Endothelial cell of umbilical vein (primary cell): ENCODE measurements around the gene PRRC2C. TPM values are rescaled to one million over a fixed set of nuclear protein-coding genes. Genes with fewer than 3 reads are reported as not detected.

Experiments used
- BruUV-seq: library from RNA; stranded (reverse); fragments of 400-500 nt; replicated peaks from 2 replicates; lab custom pipeline; 2021; lab: Mats Ljungman, UMichigan
- CTCF ChIA-PET: fragments of 300-600, 350-600 bp; sonication (Branson Sonifier 250); formaldehyde crosslinking; loops from one replicate; lab custom pipeline; 2021; ENCODE audit warnings: antibody characterized with exemption, inconsistent platforms; lab: Charles Lee
- POLR2A ChIA-PET: fragments of 300-600, 350-600 bp; sonication (Branson Sonifier 250); formaldehyde crosslinking; loops from one replicate; lab custom pipeline; 2021; ENCODE audit warnings: antibody characterized with exemption, inconsistent platforms; lab: Charles Lee
- DNase-seq: peaks from one replicate; pipeline ENCODE4 v3.0.0-alpha.2; 2011; ENCODE audit warnings: low read depth, low spot score
- FAIRE-seq: peaks from 2 replicates; lab custom pipeline; 2011; peaks lifted over from hg19 to GRCh38; lab: Jason Lieb, UNC
- H2AFZ ChIP-seq: 2 replicates; pipeline ENCODE4 v1.6.0; 2012; ENCODE audit warnings: low read depth, low read length, control low read depth, inconsistent platforms
- H3K27ac ChIP-seq: 2 replicates; pipeline ENCODE4 v1.5.1; 2011; ENCODE audit warnings: low read depth, mild to moderate bottlenecking, control low read depth, low read length, moderate library complexity; ENCODE audit not compliant: insufficient read depth
- H3K27me3 ChIP-seq, 2 experiments: 2 replicates each; pipeline versions ENCODE4 v1.6.0 to v1.6.1; 2011; ENCODE audit warnings: low read length in 2 of 2, mixed read lengths in 1 of 2; ENCODE audit not compliant: control insufficient read depth in 2 of 2, insufficient read depth in 2 of 2
- H3K36me3 ChIP-seq, 2 experiments: 2 replicates in 1 of 2; 3 replicates in 1 of 2; pipeline ENCODE4 v1.5.1; 2011; ENCODE audit warnings: low read length in 2 of 2, mild to moderate bottlenecking in 1 of 2, moderate library complexity in 1 of 2; ENCODE audit not compliant: control insufficient read depth in 2 of 2, insufficient read depth in 2 of 2; ENCODE audit errors: extremely low read depth in 1 of 2
- H3K4me1 ChIP-seq: 3 replicates; pipeline ENCODE4 v1.5.1; 2011; ENCODE audit warnings: mild to moderate bottlenecking, low read length; ENCODE audit not compliant: control insufficient read depth, insufficient read depth; ENCODE audit errors: extremely low read depth
- H3K4me2 ChIP-seq: 2 replicates; pipeline ENCODE4 v1.6.1; 2011; ENCODE audit warnings: low read length, control low read depth, mixed read lengths; ENCODE audit not compliant: insufficient read depth
- H3K4me3 ChIP-seq, 3 experiments: fragments of 200-600 bp in 1 of 3; sonication (generic), shearing (Covaris generic) in 1 of 3; replicated peaks in 1 of 3; 2 replicates each; pipeline ENCODE4 v1.5.1; 2011 to 2016; ENCODE audit warnings: control low read depth in 3 of 3, low read length in 3 of 3, mild to moderate bottlenecking in 2 of 3, inconsistent platforms in 1 of 3, low read depth in 1 of 3, moderate library complexity in 1 of 3; ENCODE audit not compliant: insufficient read depth in 1 of 3
- H3K79me2 ChIP-seq: 2 replicates; pipeline ENCODE4 v1.6.0; 2012; ENCODE audit warnings: low read length, inconsistent platforms; ENCODE audit not compliant: control insufficient read depth, insufficient read depth
- H3K9ac ChIP-seq: replicated peaks from 2 replicates; pipeline ENCODE3; 2011; ENCODE audit warnings: low read length, control low read depth; ENCODE audit not compliant: insufficient read depth; ENCODE audit errors: extremely low read depth
- H3K9me1 ChIP-seq: replicated peaks from 3 replicates; pipeline ENCODE4 v1.6.0; 2011; ENCODE audit warnings: mild to moderate bottlenecking, low read length; ENCODE audit not compliant: control insufficient read depth, insufficient read depth; ENCODE audit errors: extremely low read depth
- H3K9me3 ChIP-seq: replicated peaks from 2 replicates; pipeline ENCODE4 v1.5.1; 2012; ENCODE audit warnings: low read length, inconsistent platforms; ENCODE audit not compliant: control insufficient read depth, insufficient read depth
- H4K20me1 ChIP-seq: replicated peaks from 2 replicates; pipeline ENCODE3; 2011; ENCODE audit warnings: mild to moderate bottlenecking, low read length; ENCODE audit not compliant: control insufficient read depth, insufficient read depth; ENCODE audit errors: extremely low read depth
- CTCF ChIP-seq, 2 donors: IDR thresholded peaks; 1 replicate in 1 of 2; 2 replicates in 1 of 2; pipeline ENCODE4 v1.5.1; 2011; ENCODE audit warnings: low read length in 2 of 2, mild to moderate bottlenecking in 2 of 2, moderate library complexity in 2 of 2, control low read depth in 1 of 2, inconsistent platforms in 1 of 2, low read depth in 1 of 2; ENCODE audit not compliant: insufficient read depth in 1 of 2; ENCODE audit errors: extremely low read depth in 1 of 2
- EZH2 ChIP-seq: IDR thresholded peaks from 2 replicates; pipeline ENCODE4 v1.6.1; 2012; ENCODE audit warnings: borderline replicate concordance, low read depth, mild to moderate bottlenecking, moderate library complexity, low read length, inconsistent platforms; ENCODE audit not compliant: severe bottlenecking
- FOS ChIP-seq: IDR thresholded peaks from 2 replicates; pipeline ENCODE4 v1.6.1; 2011; ENCODE audit warnings: mild to moderate bottlenecking, low read length, moderate library complexity, borderline replicate concordance; ENCODE audit not compliant: insufficient read depth
- GATA2 ChIP-seq: IDR thresholded peaks from 2 replicates; pipeline ENCODE4 v1.7.0; 2011; ENCODE audit warnings: low read depth, mild to moderate bottlenecking, moderate library complexity, mixed read lengths, low read length; ENCODE audit not compliant: insufficient read length, insufficient read depth
- JUN ChIP-seq: IDR thresholded peaks from 2 replicates; pipeline ENCODE4 v1.6.1; 2011; ENCODE audit warnings: borderline replicate concordance, low read depth; ENCODE audit not compliant: insufficient read length, insufficient read depth
- MYC ChIP-seq: IDR thresholded peaks from one replicate; pipeline ENCODE4 v1.6.1; 2011; ENCODE audit warnings: mild to moderate bottlenecking, low read depth, low read length
- POLR2A ChIP-seq: IDR thresholded peaks from 2 replicates; pipeline ENCODE4 v1.6.1; 2012; ENCODE audit warnings: low read depth, mild to moderate bottlenecking, control low read depth, low read length
- POLR2AphosphoS5 ChIP-seq: IDR thresholded peaks from 2 replicates; pipeline ENCODE4 v1.6.1; 2012; ENCODE audit warnings: low read depth, mild to moderate bottlenecking, control low read depth, low read length, moderate library complexity; ENCODE audit not compliant: insufficient read depth
- dilution Hi-C: fragments of 300-500 bp; cut with MboI; formaldehyde crosslinking; loops from one replicate; pipeline ENCODE4 v1.15.0; 2019; ENCODE audit warnings: low sequenced_read_pairs; ENCODE audit not compliant: extremely low pct_ligation_motif_present
- intact Hi-C: fragments of 100-400 bp; cut with micrococcal nuclease; formaldehyde crosslinking; loops from one replicate; pipeline ENCODE4 v1.10.0; 2022
- polyA plus RNA-seq, 4 experiments: library from polyadenylated mRNA; depleted of rRNA in 3 of 4; stranded (reverse) in 3 of 4; unstranded in 1 of 4; fragments of >200 nt; gene quantifications; 2 replicates each; pipeline versions ENCODE4 v1.2.1 to v1.2.3, GENCODE V29; 2011 to 2012; ENCODE audit warnings: missing spikeins in 1 of 4
- total RNA-seq: library from RNA; stranded (reverse); gene quantifications from 2 replicates; pipeline ENCODE4 v1.2.3, GENCODE V29; 2021
- TF ChIP-seq, protein P1 (sequence below): IDR thresholded peaks from 2 replicates; pipeline ENCODE4 v1.6.1; 2011; ENCODE audit not compliant: insufficient read depth, insufficient read length

PRRC2C gene
- total and polyA plus RNA-seq, 2 donors (not counting 3 experiments of a cell fraction or from before 2014, with no cell fraction given): 65.7 to 199 TPM

GRCh38 chr1:171495444-171495843, 10.1 kb downstream of the PRRC2C start:
- FAIRE-seq (no peak), DNase-seq (peak; percentile 12)
- Histone ChIP-seq H4K20me1 (peaks cover 41% of the 10 kb centered on the region), H3K36me3 (peaks cover 3% of the 10 kb centered on the region in 2 experiments), H3K27ac (no peak overlapping the region), H3K79me2 (peaks cover 100% of the 10 kb centered on the region), H3K4me2 (peak overlapping the region; percentile 34), H3K9me1 (no peaks in the 10 kb centered on the region), H3K4me1 (peaks cover 21% of the 10 kb centered on the region), H3K9me3 (no peaks in the 10 kb centered on the region), H3K4me3 (no peak overlapping the region), H2AFZ (no peak overlapping the region), H3K9ac (no peak overlapping the region), H3K27me3 (no peaks in the 10 kb centered on the region)
- intact Hi-C loops: no loop called here
- dilution Hi-C loops: no loop called here
- BruUV-seq: no TSS peak
- TF ChIP-seq FOS: peak; percentile 26
- TF ChIP-seq, protein P1, sequence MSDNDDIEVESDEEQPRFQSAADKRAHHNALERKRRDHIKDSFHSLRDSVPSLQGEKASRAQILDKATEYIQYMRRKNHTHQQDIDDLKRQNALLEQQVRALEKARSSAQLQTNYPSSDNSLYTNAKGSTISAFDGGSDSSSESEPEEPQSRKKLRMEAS: no peak
- CTCF ChIA-PET: interaction anchor here (1.0 to 4.4 kb wide), 2 partner anchors 10 to 182 kb away, joined by 3 to 26 read pairs; partner anchors contain the start of gene PRRC2C
- POLR2A ChIA-PET: no interaction called here

DNA sequence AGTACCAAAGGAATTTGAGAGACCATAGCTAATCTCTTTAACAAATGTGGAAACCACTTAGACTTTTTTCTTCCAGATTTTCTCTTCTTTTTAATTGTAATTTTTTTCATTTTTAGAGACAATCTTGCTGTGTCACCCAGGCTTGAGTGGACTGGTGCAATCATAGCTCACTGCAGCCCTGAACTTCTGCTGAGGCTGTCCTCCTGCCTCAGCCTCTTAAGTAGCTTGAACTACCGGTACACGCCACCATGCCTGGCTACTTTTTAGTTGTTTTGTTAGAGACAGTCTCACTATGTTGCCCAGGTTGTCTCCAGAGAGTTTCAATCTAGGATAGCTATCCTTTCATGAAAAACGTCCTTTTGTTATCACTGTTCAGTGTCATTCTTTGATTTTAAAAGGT, 15.0 kb downstream of the PRRC2C start:
- Histone ChIP-seq H3K36me3 (no peaks in the 10 kb centered on the region), H3K27ac (no peak overlapping the region), H3K4me2 (no peak overlapping the region), H3K9me3 (no peaks in the 10 kb centered on the region), H3K4me1 (peaks cover 5% of the 10 kb centered on the region), H2AFZ (no peak overlapping the region), H4K20me1 (peaks cover 34% of the 10 kb centered on the region), H3K9ac (no peak overlapping the region), H3K4me3 (no peak overlapping the region), H3K9me1 (no peaks in the 10 kb centered on the region), H3K27me3 (no peaks in the 10 kb centered on the region), H3K79me2 (peaks cover 100% of the 10 kb centered on the region)
- no peak for TF ChIP-seq FOS
- TF ChIP-seq CTCF (IDR thresholded peaks at IDR 0.05; ENCODE audit: extremely low read depth in 1 of 2, insufficient read depth in 1 of 2, low read depth in 1 of 2, low read length in 2 of 2): no peak
- no peak for TF ChIP-seq GATA2
- no peak for TF ChIP-seq MYC
- no peak for TF ChIP-seq POLR2A
- TF ChIP-seq, protein P1: no peak
- no peak for TF ChIP-seq POLR2AphosphoS5
- TF ChIP-seq EZH2: no peak
- no peak for TF ChIP-seq JUN
- dilution Hi-C loops: no loop called here
- no TSS peak for BruUV-seq
- intact Hi-C loops: no loop called here
- FAIRE-seq (no peak), DNase-seq (no peak)
- POLR2A ChIA-PET: no interaction called here
- CTCF ChIA-PET: interaction anchor here (1.3 kb wide), 1 partner anchor 9 kb away, joined by 3 read pairs; no protein-coding TSS in a partner anchor
